Liver (tissue), 3 donors: ENCODE measurements around the gene ENO4.

Experiments used
- ATF3 ChIP-seq: IDR thresholded peaks from 2 replicates; pipeline ENCODE4 v1.6.1; 2016; ENCODE audit warnings: antibody characterized with exemption
- CTCF ChIP-seq: fragments of 150-350 bp; IDR thresholded peaks from 2 replicates; pipeline ENCODE4 v1.5.1; 2017; ENCODE audit warnings: improper control_type of control experiment, low read depth, low read length; ENCODE audit not compliant: missing input control
- EGR1 ChIP-seq, 2 donors: IDR thresholded peaks; 2 replicates each; pipeline ENCODE4 v1.6.1; 2016 to 2018; ENCODE audit warnings: antibody characterized with exemption in 2 of 2, low read depth in 2 of 2
- GABPA ChIP-seq, 2 donors: IDR thresholded peaks in 1 of 2; conservative IDR thresholded peaks in 1 of 2; 2 replicates each; pipeline ENCODE4 v1.6.1; 2016; ENCODE audit warnings: antibody characterized with exemption in 2 of 2, mild to moderate bottlenecking in 1 of 2, moderate library complexity in 1 of 2
- JUND ChIP-seq, 2 donors: IDR thresholded peaks; 2 replicates each; pipeline ENCODE4 v1.6.1; 2016; ENCODE audit warnings: antibody characterized with exemption in 2 of 2
- RAD21 ChIP-seq, 2 donors: IDR thresholded peaks; 2 replicates each; pipeline ENCODE4 v1.6.1; 2016; ENCODE audit warnings: antibody characterized with exemption in 2 of 2, mild to moderate bottlenecking in 2 of 2
- SP1 ChIP-seq: IDR thresholded peaks from 2 replicates; pipeline ENCODE4 v1.6.1; 2018; ENCODE audit warnings: antibody characterized with exemption, mild to moderate bottlenecking
- YY1 ChIP-seq: IDR thresholded peaks from 2 replicates; pipeline ENCODE4 v1.6.1; 2016; ENCODE audit warnings: antibody characterized with exemption, mild to moderate bottlenecking
- TF ChIP-seq, protein P1 (sequence below): IDR thresholded peaks from 2 replicates; pipeline ENCODE4 v1.6.1; 2016; ENCODE audit warnings: antibody characterized with exemption
- TF ChIP-seq, protein P2 (sequence below): IDR thresholded peaks from 2 replicates; pipeline ENCODE4 v1.6.1; 2016; ENCODE audit warnings: antibody characterized with exemption, mild to moderate bottlenecking
- donor health status: healthy.
- donor health status: healthy.

DNA sequence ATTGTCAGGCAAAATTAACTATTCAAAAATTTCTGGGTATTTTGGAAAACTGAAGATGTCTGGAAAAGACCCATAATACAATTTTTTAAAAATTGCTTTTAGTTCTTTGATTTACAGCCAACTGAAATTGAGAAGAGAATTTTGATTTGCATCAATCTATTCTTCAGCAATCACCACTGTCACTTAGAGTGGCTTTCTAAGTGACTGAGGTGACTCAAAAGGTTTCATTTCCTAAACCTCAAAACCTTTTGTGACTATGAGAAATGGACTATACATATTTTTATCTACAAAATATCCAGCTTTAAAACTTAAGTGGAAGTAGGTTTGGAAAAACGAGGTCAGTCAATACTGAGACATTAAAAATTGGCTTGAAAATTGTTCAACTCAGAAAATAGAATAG, 60.0 kb downstream of the ENO4 start:
- TF ChIP-seq CTCF (no peak), SP1 (no peak), RAD21 (IDR thresholded peaks at IDR 0.05) (no peak), JUND (IDR thresholded peaks at IDR 0.05) (no peak), YY1 (no peak), GABPA (IDR thresholded peaks at IDR 0.05 in 1 of 2, conservative IDR thresholded peaks at IDR 0.05 in 1 of 2) (no peak), ATF3 (no peak), EGR1 (IDR thresholded peaks at IDR 0.05; ENCODE audit: low read depth in 2 of 2) (no peak)
- TF ChIP-seq, protein P1, sequence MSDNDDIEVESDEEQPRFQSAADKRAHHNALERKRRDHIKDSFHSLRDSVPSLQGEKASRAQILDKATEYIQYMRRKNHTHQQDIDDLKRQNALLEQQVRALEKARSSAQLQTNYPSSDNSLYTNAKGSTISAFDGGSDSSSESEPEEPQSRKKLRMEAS: no peak
- TF ChIP-seq, protein P2, sequence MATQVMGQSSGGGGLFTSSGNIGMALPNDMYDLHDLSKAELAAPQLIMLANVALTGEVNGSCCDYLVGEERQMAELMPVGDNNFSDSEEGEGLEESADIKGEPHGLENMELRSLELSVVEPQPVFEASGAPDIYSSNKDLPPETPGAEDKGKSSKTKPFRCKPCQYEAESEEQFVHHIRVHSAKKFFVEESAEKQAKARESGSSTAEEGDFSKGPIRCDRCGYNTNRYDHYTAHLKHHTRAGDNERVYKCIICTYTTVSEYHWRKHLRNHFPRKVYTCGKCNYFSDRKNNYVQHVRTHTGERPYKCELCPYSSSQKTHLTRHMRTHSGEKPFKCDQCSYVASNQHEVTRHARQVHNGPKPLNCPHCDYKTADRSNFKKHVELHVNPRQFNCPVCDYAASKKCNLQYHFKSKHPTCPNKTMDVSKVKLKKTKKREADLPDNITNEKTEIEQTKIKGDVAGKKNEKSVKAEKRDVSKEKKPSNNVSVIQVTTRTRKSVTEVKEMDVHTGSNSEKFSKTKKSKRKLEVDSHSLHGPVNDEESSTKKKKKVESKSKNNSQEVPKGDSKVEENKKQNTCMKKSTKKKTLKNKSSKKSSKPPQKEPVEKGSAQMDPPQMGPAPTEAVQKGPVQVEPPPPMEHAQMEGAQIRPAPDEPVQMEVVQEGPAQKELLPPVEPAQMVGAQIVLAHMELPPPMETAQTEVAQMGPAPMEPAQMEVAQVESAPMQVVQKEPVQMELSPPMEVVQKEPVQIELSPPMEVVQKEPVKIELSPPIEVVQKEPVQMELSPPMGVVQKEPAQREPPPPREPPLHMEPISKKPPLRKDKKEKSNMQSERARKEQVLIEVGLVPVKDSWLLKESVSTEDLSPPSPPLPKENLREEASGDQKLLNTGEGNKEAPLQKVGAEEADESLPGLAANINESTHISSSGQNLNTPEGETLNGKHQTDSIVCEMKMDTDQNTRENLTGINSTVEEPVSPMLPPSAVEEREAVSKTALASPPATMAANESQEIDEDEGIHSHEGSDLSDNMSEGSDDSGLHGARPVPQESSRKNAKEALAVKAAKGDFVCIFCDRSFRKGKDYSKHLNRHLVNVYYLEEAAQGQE: no peak
